A549 (cell line): ENCODE measurements around the gene PTPN14. TPM values are rescaled to one million over a fixed set of nuclear protein-coding genes. Genes with fewer than 3 reads are reported as not detected.

Experiments
- ATAC-seq, 2 experiments: fragments of 200-7000 bp in 1 of 2; fragments of >200 bp in 1 of 2; cut with Nextera tagmentation in 1 of 2; cut with Tn5 transposase in 1 of 2; 3 replicates each; pipeline versions ENCODE4 v1.8.0 to v1.9.1; 2018 to 2020; ENCODE audit warnings: mild to moderate bottlenecking in 1 of 2, moderate library complexity in 1 of 2
- CTCF ChIA-PET: fragments of 300-600 bp; sonication (Branson Sonifier 250); formaldehyde crosslinking; extraction: SDS; loops from one replicate; lab custom pipeline; 2021; ENCODE audit warnings: antibody characterized with exemption, inconsistent platforms; lab: Yijun Ruan, JAX
- POLR2A ChIA-PET: fragments of 350-600 bp; formaldehyde crosslinking; extraction: SDS; loops from one replicate; lab custom pipeline; 2021; ENCODE audit warnings: antibody characterized with exemption, inconsistent platforms; lab: Yijun Ruan, JAX
- DNase-seq, 2 experiments: peaks; one replicate each; pipeline versions ENCODE4 v3.0.0 to v3.0.0-alpha.2; 2011 to 2016; ENCODE audit warnings: low read depth in 1 of 2, low spot score in 1 of 2
- FAIRE-seq: peaks from 2 replicates; lab custom pipeline; 2011; peaks lifted over from hg19 to GRCh38; lab: Jason Lieb, UNC
- H3K27ac ChIP-seq, 2 experiments: fragments of >200 bp; sonication (Bioruptor Twin); formaldehyde crosslinking; 3 replicates each; pipeline ENCODE4 v1.5.1; 2016 to 2017
- H3K4me1 ChIP-seq: fragments of >200 bp; sonication (Bioruptor Twin); formaldehyde crosslinking; 3 replicates; pipeline ENCODE4 v1.6.1; 2016
- H3K4me2 ChIP-seq: fragments of >200 bp; sonication (Bioruptor Twin); formaldehyde crosslinking; 3 replicates; pipeline ENCODE4 v1.6.1; 2016
- H3K4me3 ChIP-seq: fragments of >200 bp; sonication (Bioruptor Twin); formaldehyde crosslinking; 3 replicates; pipeline ENCODE4 v1.5.1; 2016
- H3K9me3 ChIP-seq: fragments of >200 bp; sonication (Bioruptor Twin); formaldehyde crosslinking; 3 replicates; pipeline ENCODE4 v1.6.1; 2016
- BHLHE40 ChIP-seq: IDR thresholded peaks from 2 replicates; pipeline ENCODE4 v1.6.1; 2012; ENCODE audit warnings: low read depth, low read length, inconsistent platforms
- CEBPB ChIP-seq, 2 experiments: fragments of >200 bp in 1 of 2; sonication (Bioruptor Twin) in 1 of 2; formaldehyde crosslinking in 1 of 2; IDR thresholded peaks; 2 replicates each; pipeline ENCODE4 v1.6.1; 2012 to 2016
- EHMT2 ChIP-seq: fragments of 200-600 bp; sonication (generic); IDR thresholded peaks from 2 replicates; pipeline ENCODE4 v1.6.1; 2016; ENCODE audit warnings: antibody characterized with exemption, low read depth, mild to moderate bottlenecking, moderate library complexity
- FOSB ChIP-seq: fragments of 250-450 bp; sonication (Bioruptor Pico); IDR thresholded peaks from 2 replicates; pipeline ENCODE4 v1.5.0; 2020; ENCODE audit warnings: mild to moderate bottlenecking, moderate library complexity
- GATA3 ChIP-seq: IDR thresholded peaks from 2 replicates; pipeline ENCODE4 v1.6.1; 2012; ENCODE audit warnings: borderline replicate concordance
- HDAC2 ChIP-seq: fragments of 200-600 bp; sonication (generic); IDR thresholded peaks from 2 replicates; pipeline ENCODE4 v1.6.1; 2016
- HOXA7 ChIP-seq: fragments of 250-450 bp; sonication (Bioruptor Pico); IDR thresholded peaks from 2 replicates; pipeline ENCODE4 v1.5.0; 2020; ENCODE audit warnings: mild to moderate bottlenecking, moderate library complexity
- JUN ChIP-seq, 2 experiments: fragments of >200 bp; sonication (Bioruptor Twin); formaldehyde crosslinking; IDR thresholded peaks; 2 replicates in 1 of 2; 3 replicates in 1 of 2; pipeline ENCODE4 v1.6.1; 2016 to 2017
- KDM5A ChIP-seq: fragments of 200-600 bp; sonication (generic); IDR thresholded peaks from 2 replicates; pipeline ENCODE4 v1.6.1; 2016; ENCODE audit warnings: antibody characterized with exemption, mild to moderate bottlenecking
- MAFK ChIP-seq: fragments of 450-650 bp; IDR thresholded peaks from 2 replicates; pipeline ENCODE4 v1.6.1; 2014; ENCODE audit not compliant: partially characterized antibody
- MAX ChIP-seq: IDR thresholded peaks from 2 replicates; pipeline ENCODE4 v1.6.1; 2012
- NPAS2 ChIP-seq: fragments of 250-450 bp; sonication (Bioruptor Pico); IDR thresholded peaks from 2 replicates; pipeline ENCODE4 v1.8.0; 2022; ENCODE audit warnings: mild to moderate bottlenecking, moderate library complexity, borderline replicate concordance
- NR3C1 ChIP-seq: fragments of >200 bp; sonication (Bioruptor Twin); formaldehyde crosslinking; IDR thresholded peaks from 3 replicates; pipeline ENCODE4 v1.6.1; 2017
- PBX3 ChIP-seq: IDR thresholded peaks from 2 replicates; pipeline ENCODE4 v1.6.1; 2012
- PHF8 ChIP-seq: fragments of 200-600 bp; sonication (generic); IDR thresholded peaks from 2 replicates; pipeline ENCODE4 v1.6.1; 2016; ENCODE audit warnings: low read depth, mild to moderate bottlenecking, antibody characterized with exemption, moderate library complexity, borderline replicate concordance
- RAD21 ChIP-seq, 2 experiments: fragments of >200 bp in 1 of 2; sonication (Bioruptor Twin) in 1 of 2; formaldehyde crosslinking in 1 of 2; IDR thresholded peaks in 1 of 2; conservative IDR thresholded peaks in 1 of 2; 2 replicates in 1 of 2; 3 replicates in 1 of 2; pipeline ENCODE4 v1.6.1; 2012 to 2018; ENCODE audit warnings: inconsistent platforms in 1 of 2
- RARB ChIP-seq: fragments of 250-450 bp; sonication (Bioruptor Pico); IDR thresholded peaks from 2 replicates; pipeline ENCODE4 v1.8.0; 2021; ENCODE audit warnings: mild to moderate bottlenecking, moderate library complexity
- REST ChIP-seq: fragments of 200-600 bp; sonication (generic); IDR thresholded peaks from 2 replicates; pipeline ENCODE4 v1.6.1; 2016; ENCODE audit warnings: antibody characterized with exemption, mild to moderate bottlenecking, moderate library complexity
- RFX5 ChIP-seq: fragments of 450-650 bp; IDR thresholded peaks from 2 replicates; pipeline ENCODE4 v1.7.1; 2014; ENCODE audit warnings: antibody characterized with exemption, mild to moderate bottlenecking, moderate library complexity
- SREBF2 ChIP-seq: fragments of 450-650 bp; IDR thresholded peaks from 2 replicates; pipeline ENCODE4 v1.6.1; 2014; ENCODE audit warnings: mild to moderate bottlenecking, moderate library complexity
- USF2 ChIP-seq: fragments of 450-650 bp; IDR thresholded peaks from 2 replicates; pipeline ENCODE4 v1.6.1; 2014; ENCODE audit warnings: antibody characterized with exemption
- ZNF302 ChIP-seq: fragments of 250-450 bp; sonication (Bioruptor Pico); IDR thresholded peaks from 2 replicates; pipeline ENCODE4 v1.9.0; 2021; ENCODE audit warnings: inconsistent platforms, mild to moderate bottlenecking, moderate library complexity
- WGBS: methylation state at CpG from one replicate; pipeline ENCODE4 v1.1.6; 2017; ENCODE audit errors: missing lambda C conversion rate; 5-methylcytosine and 5-hydroxymethylcytosine counted together
- polyA plus RNA-seq, 4 experiments: library from polyadenylated mRNA; depleted of rRNA in 3 of 4; stranded (reverse); fragments of >200 nt; fragmentation: RNase III in 1 of 4; extraction: RNeasy Plus Mini Kit Qiagen cat#74134 plus additional on column Dnase treatment in 1 of 4; gene quantifications; 2 replicates in 3 of 4; 3 replicates in 1 of 4; pipeline ENCODE4 v1.2.3, GENCODE V29; 2011 to 2017

The PTPN14 gene
- polyA plus RNA-seq, 2 of the 4 experiments (the other 2 are of a cell fraction), result 9.2 to 10.0 TPM

- Histone ChIP-seq H3K4me3 (no peak overlapping the region), H3K4me2 (no peak overlapping the region), H3K9me3 (no peaks in the 10 kb centered on the region), H3K27ac (peak overlapping the region; percentile 42 to 59; a peak in 2 of 6 replicates), H3K4me1 (peaks cover 65% of the 10 kb centered on the region)
- ChIA-PET POLR2A (no interaction called here), CTCF (interaction anchor here (1.9 kb wide), 1 partner anchor 12 kb away, joined by 4 read pairs; no protein-coding TSS in a partner anchor)
- no peak for FAIRE-seq
- WGBS, result 93% methylated on average over 10 of the region's 10 CpGs
- ATAC-seq, result peak in 1 of 2 experiments; percentile 26; a peak in 1 of 6 replicates
- no peak for DNase-seq
- TF ChIP-seq SREBF2, result no peak
- TF ChIP-seq RAD21 (conservative IDR thresholded peaks at IDR 0.05 in 1 of 2, IDR thresholded peaks at IDR 0.05 in 1 of 2), result 0 out of 5 replicates have a peak, but pooled peaks of 1 of the 2 experiments have one; percentile 8
Measured at GRCh38 chr1:214452152-214452784, 99.1 kb downstream of the PTPN14 start.

- ChIA-PET CTCF (interaction anchor here (0.7 to 1.9 kb wide), 3 partner anchors 13 to 246 kb away, joined by 3 to 4 read pairs (median 4); no protein-coding TSS in a partner anchor), POLR2A (no interaction called here)
- WGBS, result 93% methylated on average over 4 of the region's 4 CpGs
- Histone ChIP-seq H3K9me3 (no peaks in the 10 kb centered on the region), H3K4me3 (no peak overlapping the region), H3K27ac (no peak overlapping the region), H3K4me2 (no peak overlapping the region), H3K4me1 (peaks cover 65% of the 10 kb centered on the region)
- FAIRE-seq (no peak), ATAC-seq (no peak), DNase-seq (no peak)
- TF ChIP-seq GATA3, result no peak
Measured at GRCh38 chr1:214451596-214451995, 99.8 kb downstream of the PTPN14 start.

- peak overlapping the region in 1 of 2 experiments; percentile 34; a peak in 2 of 6 replicates for H3K27ac ChIP-seq
- H3K4me2 ChIP-seq, result no peak overlapping the region
- WGBS, result 59% methylated on average over 3 of the region's 3 CpGs
- POLR2A ChIA-PET, result interaction anchor here (0.5 kb wide), 1 partner anchor 19 kb away, joined by 3 read pairs; no protein-coding TSS in a partner anchor
- ATAC-seq (no peak), FAIRE-seq (no peak), DNase-seq (no peak)
- CTCF ChIA-PET, result no interaction called here
- TF ChIP-seq RFX5, result no peak
- TF ChIP-seq MAX, result no peak
- TF ChIP-seq NR3C1, result no peak
- TF ChIP-seq PBX3, result no peak
- TF ChIP-seq BHLHE40, result no peak
- no peak for TF ChIP-seq FOSB (CRISPR knock-in tag)
- no peak for TF ChIP-seq REST
- no peak for TF ChIP-seq HOXA7 (CRISPR knock-in tag)
- no peak for TF ChIP-seq PHF8
- no peak for TF ChIP-seq EHMT2
- TF ChIP-seq JUN (IDR thresholded peaks at IDR 0.05), result no peak
- no peak for TF ChIP-seq KDM5A
- TF ChIP-seq USF2, result no peak
- no peak for TF ChIP-seq HDAC2
- no peak for TF ChIP-seq SREBF2
- no peak for TF ChIP-seq NPAS2 (CRISPR knock-in tag)
- no peak for TF ChIP-seq RARB
- no peak for TF ChIP-seq ZNF302 (CRISPR knock-in tag)
- TF ChIP-seq CEBPB (IDR thresholded peaks at IDR 0.05), result no peak
- TF ChIP-seq MAFK, result no peak
- H3K4me3 ChIP-seq, result no peak overlapping the region
- peaks cover 70% of the 10 kb centered on the region for H3K4me1 ChIP-seq
- H3K9me3 ChIP-seq, result no peaks in the 10 kb centered on the region
Measured at GRCh38 chr1:214449371-214449770, 102.0 kb downstream of the PTPN14 start.
